ENCODE measurements around the gene USP17L26. TPM values are rescaled to one million over a fixed set of nuclear protein-coding genes. Genes with fewer than 3 reads are reported as not detected.

Gene USP17L26
- total and polyA plus RNA-seq, 2 of the 8 experiments (the other 6 are each of a cell fraction or from before 2014, with no cell fraction given) = not detected

GRCh38 chr4:9384126-9384525, 49.7 kb downstream of the USP17L26 start (continued):
- TF ChIP-seq, protein P1, sequence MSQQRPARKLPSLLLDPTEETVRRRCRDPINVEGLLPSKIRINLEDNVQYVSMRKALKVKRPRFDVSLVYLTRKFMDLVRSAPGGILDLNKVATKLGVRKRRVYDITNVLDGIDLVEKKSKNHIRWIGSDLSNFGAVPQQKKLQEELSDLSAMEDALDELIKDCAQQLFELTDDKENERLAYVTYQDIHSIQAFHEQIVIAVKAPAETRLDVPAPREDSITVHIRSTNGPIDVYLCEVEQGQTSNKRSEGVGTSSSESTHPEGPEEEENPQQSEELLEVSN (IDR thresholded peaks at IDR 0.05) = no peak
- no peak for TF ChIP-seq TAF7 (optimal IDR thresholded peaks at IDR 0.05; ENCODE audit: borderline replicate concordance, low read depth, low read length)
- TF ChIP-seq SIRT6 (IDR thresholded peaks at IDR 0.05; ENCODE audit: low read length) = no peak
- no peak for TF ChIP-seq YY1 (IDR thresholded peaks at IDR 0.05; ENCODE audit: low read depth, low read length)
- no peak for TF ChIP-seq CREB1 (IDR thresholded peaks at IDR 0.05)
- TF ChIP-seq KDM1A (IDR thresholded peaks at IDR 0.05; ENCODE audit: borderline replicate concordance, low read length) = no peak
- no peak for TF ChIP-seq EZH2 (IDR thresholded peaks at IDR 0.05; ENCODE audit: low read depth, low read length, severe bottlenecking)

Other genes starting within 250 kb of the USP17L26 start
- not detected in 2 replicates for gene FAM90A26, start 164.2 kb upstream of the USP17L26 start, total RNA-seq (2021; fragmentation: NEBNext Ultra II Directional; extraction: Animal tissue kit (Norgen Biotek cat#: 25700))
- 0.05 TPM in 1 of 2 replicates, not detected in the other for gene FAM90A26, start 164.2 kb upstream of the USP17L26 start, polyA plus RNA-seq (2011; rRNA removed)
- not detected in 2 replicates for gene USP17L10, start 124.0 kb upstream of the USP17L26 start, total RNA-seq (2021; fragmentation: NEBNext Ultra II Directional; extraction: Animal tissue kit (Norgen Biotek cat#: 25700))
- not detected in 2 replicates for gene USP17L10, start 124.0 kb upstream of the USP17L26 start, polyA plus RNA-seq (2011; rRNA removed)
- gene USP17L11, start 119.3 kb upstream of the USP17L26 start, total RNA-seq (2021; fragmentation: NEBNext Ultra II Directional; extraction: Animal tissue kit (Norgen Biotek cat#: 25700)) = not detected in 2 replicates
- not detected in 2 replicates for gene USP17L11, start 119.3 kb upstream of the USP17L26 start, polyA plus RNA-seq (2011; rRNA removed)
- gene USP17L12, start 114.5 kb upstream of the USP17L26 start, total RNA-seq (2021; fragmentation: NEBNext Ultra II Directional; extraction: Animal tissue kit (Norgen Biotek cat#: 25700)) = not detected in 2 replicates
- gene USP17L12, start 114.5 kb upstream of the USP17L26 start, polyA plus RNA-seq (2011; rRNA removed) = not detected in 2 replicates
- gene USP17L13, start 109.8 kb upstream of the USP17L26 start, total RNA-seq (2021; fragmentation: NEBNext Ultra II Directional; extraction: Animal tissue kit (Norgen Biotek cat#: 25700)) = not detected in 2 replicates
- gene USP17L13, start 109.8 kb upstream of the USP17L26 start, polyA plus RNA-seq (2011; rRNA removed) = not detected in 2 replicates
- gene USP17L15, start 100.3 kb upstream of the USP17L26 start, total RNA-seq (2021; fragmentation: NEBNext Ultra II Directional; extraction: Animal tissue kit (Norgen Biotek cat#: 25700)) = not detected in 2 replicates
- gene USP17L15, start 100.3 kb upstream of the USP17L26 start, polyA plus RNA-seq (2011; rRNA removed) = not detected in 2 replicates
- not detected in 2 replicates for gene USP17L17, start 90.8 kb upstream of the USP17L26 start, total RNA-seq (2021; fragmentation: NEBNext Ultra II Directional; extraction: Animal tissue kit (Norgen Biotek cat#: 25700))
- gene USP17L17, start 90.8 kb upstream of the USP17L26 start, polyA plus RNA-seq (2011; rRNA removed) = not detected in 2 replicates
- not detected in 2 replicates for gene USP17L18, start 86.0 kb upstream of the USP17L26 start, total RNA-seq (2021; fragmentation: NEBNext Ultra II Directional; extraction: Animal tissue kit (Norgen Biotek cat#: 25700))
- gene USP17L18, start 86.0 kb upstream of the USP17L26 start, polyA plus RNA-seq (2011; rRNA removed) = not detected in 2 replicates
- gene USP17L19, start 81.3 kb upstream of the USP17L26 start, total RNA-seq (2021; fragmentation: NEBNext Ultra II Directional; extraction: Animal tissue kit (Norgen Biotek cat#: 25700)) = not detected in 2 replicates
- gene USP17L19, start 81.3 kb upstream of the USP17L26 start, polyA plus RNA-seq (2011; rRNA removed) = not detected in 2 replicates
- gene USP17L20, start 76.5 kb upstream of the USP17L26 start, total RNA-seq (2021; fragmentation: NEBNext Ultra II Directional; extraction: Animal tissue kit (Norgen Biotek cat#: 25700)) = not detected in 2 replicates
- gene USP17L20, start 76.5 kb upstream of the USP17L26 start, polyA plus RNA-seq (2011; rRNA removed) = not detected in 2 replicates
- gene USP17L21, start 71.8 kb upstream of the USP17L26 start, total RNA-seq (2021; fragmentation: NEBNext Ultra II Directional; extraction: Animal tissue kit (Norgen Biotek cat#: 25700)) = not detected in 2 replicates
- gene USP17L21, start 71.8 kb upstream of the USP17L26 start, polyA plus RNA-seq (2011; rRNA removed) = not detected in 2 replicates
- gene USP17L22, start 67.0 kb upstream of the USP17L26 start, total RNA-seq (2021; fragmentation: NEBNext Ultra II Directional; extraction: Animal tissue kit (Norgen Biotek cat#: 25700)) = not detected in 2 replicates
- gene USP17L22, start 67.0 kb upstream of the USP17L26 start, polyA plus RNA-seq (2011; rRNA removed) = not detected in 2 replicates
- not detected in 2 replicates for gene USP17L24, start 9.5 kb upstream of the USP17L26 start, total RNA-seq (2021; fragmentation: NEBNext Ultra II Directional; extraction: Animal tissue kit (Norgen Biotek cat#: 25700))
- not detected in 2 replicates for gene USP17L24, start 9.5 kb upstream of the USP17L26 start, polyA plus RNA-seq (2011; rRNA removed)
- not detected in 2 replicates for gene USP17L25, start 4.7 kb upstream of the USP17L26 start, total RNA-seq (2021; fragmentation: NEBNext Ultra II Directional; extraction: Animal tissue kit (Norgen Biotek cat#: 25700))
- not detected in 2 replicates for gene USP17L25, start 4.7 kb upstream of the USP17L26 start, polyA plus RNA-seq (2011; rRNA removed)
- gene USP17L5, start 4.7 kb downstream of the USP17L26 start, total RNA-seq (2021; fragmentation: NEBNext Ultra II Directional; extraction: Animal tissue kit (Norgen Biotek cat#: 25700)) = not detected in 2 replicates
- not detected in 2 replicates for gene USP17L5, start 4.7 kb downstream of the USP17L26 start, polyA plus RNA-seq (2011; rRNA removed)
- not detected in 2 replicates for gene USP17L27, start 9.5 kb downstream of the USP17L26 start, total RNA-seq (2021; fragmentation: NEBNext Ultra II Directional; extraction: Animal tissue kit (Norgen Biotek cat#: 25700))
- not detected in 2 replicates for gene USP17L27, start 9.5 kb downstream of the USP17L26 start, polyA plus RNA-seq (2011; rRNA removed)
- not detected in 2 replicates for gene USP17L28, start 14.2 kb downstream of the USP17L26 start, total RNA-seq (2021; fragmentation: NEBNext Ultra II Directional; extraction: Animal tissue kit (Norgen Biotek cat#: 25700))
- gene USP17L28, start 14.2 kb downstream of the USP17L26 start, polyA plus RNA-seq (2011; rRNA removed) = not detected in 2 replicates
- gene USP17L29, start 19.0 kb downstream of the USP17L26 start, total RNA-seq (2021; fragmentation: NEBNext Ultra II Directional; extraction: Animal tissue kit (Norgen Biotek cat#: 25700)) = not detected in 2 replicates
- not detected in 2 replicates for gene USP17L29, start 19.0 kb downstream of the USP17L26 start, polyA plus RNA-seq (2011; rRNA removed)
- not detected in 2 replicates for gene USP17L30, start 28.5 kb downstream of the USP17L26 start, total RNA-seq (2021; fragmentation: NEBNext Ultra II Directional; extraction: Animal tissue kit (Norgen Biotek cat#: 25700))
- not detected in 2 replicates for gene USP17L30, start 28.5 kb downstream of the USP17L26 start, polyA plus RNA-seq (2011; rRNA removed)
- not detected in 2 replicates for gene DEFB131A, start 109.8 kb downstream of the USP17L26 start, total RNA-seq (2021; fragmentation: NEBNext Ultra II Directional; extraction: Animal tissue kit (Norgen Biotek cat#: 25700))
- not detected in 2 replicates for gene DEFB131A, start 109.8 kb downstream of the USP17L26 start, polyA plus RNA-seq (2011; rRNA removed)